Kidney epithelial cell (primary cell): ENCODE results near the gene MMP2. TPM values are rescaled to one million over a fixed set of nuclear protein-coding genes. Genes with fewer than 3 reads are reported as not detected.

Experiments
- DNase-seq: peaks from one replicate; pipeline ENCODE4 v3.0.0-alpha.2; 2010; ENCODE audit warnings: low read depth
- H3K27me3 ChIP-seq: 2 replicates; pipeline ENCODE4 v1.6.0; 2011; ENCODE audit warnings: low read length; ENCODE audit not compliant: control insufficient read depth, insufficient read depth
- H3K36me3 ChIP-seq: 2 replicates; pipeline ENCODE4 v1.5.1; 2011; ENCODE audit warnings: low read length; ENCODE audit not compliant: control insufficient read depth, insufficient read depth
- H3K4me3 ChIP-seq: 2 replicates; pipeline ENCODE4 v1.5.1; 2011; ENCODE audit warnings: low read depth, mild to moderate bottlenecking, control low read depth, low read length
- CTCF ChIP-seq: IDR thresholded peaks from 2 replicates; pipeline ENCODE4 v1.5.1; 2011; ENCODE audit warnings: mild to moderate bottlenecking, moderate library complexity, low read length, control low read depth, inconsistent platforms; ENCODE audit not compliant: insufficient read depth, poor library complexity, severe bottlenecking
- total RNA-seq: library from RNA; depleted of rRNA; stranded (reverse); fragments of >200 nt; gene quantifications from 2 replicates; pipeline ENCODE4 v1.2.3, GENCODE V29; 2015

Gene MMP2
- total RNA-seq, 1 donor from 2014 or later = 188 TPM

- Histone ChIP-seq H3K27me3 (no peaks in the 10 kb centered on the region), H3K4me3 (no peak overlapping the region), H3K36me3 (no peaks in the 10 kb centered on the region)
- DNase-seq = peak; percentile 23
- no peak for TF ChIP-seq CTCF
Observed at GRCh38 chr16:55542459-55543082, 63.6 kb downstream of the MMP2 start.

GRCh38 chr16:55543472-55543871 lies 64.5 kb downstream of the MMP2 start:
- DNase-seq = no peak
- Histone ChIP-seq H3K36me3 (no peaks in the 10 kb centered on the region), H3K27me3 (no peaks in the 10 kb centered on the region), H3K4me3 (no peak overlapping the region)
- TF ChIP-seq CTCF = peak; percentile 8

- Histone ChIP-seq H3K27me3 (no peaks in the 10 kb centered on the region), H3K4me3 (no peak overlapping the region), H3K36me3 (no peaks in the 10 kb centered on the region)
- TF ChIP-seq CTCF = no peak
- DNase-seq = peak; percentile 47
Observed at GRCh38 chr16:55552621-55553020, 73.6 kb downstream of the MMP2 start.

GRCh38 chr16:55555436-55555835 lies 76.4 kb downstream of the MMP2 start:
- no peaks in the 10 kb centered on the region for H3K27me3 ChIP-seq

More at GRCh38 chr16:55555436-55555835, 76.4 kb downstream of the MMP2 start:
- no peak overlapping the region for H3K4me3 ChIP-seq
- no peak for DNase-seq
- no peak for TF ChIP-seq CTCF
- no peaks in the 10 kb centered on the region for H3K36me3 ChIP-seq

Other genes with a start within 250 kb of the MMP2 start
- gene IRX6, start 155.0 kb upstream of the MMP2 start, total RNA-seq = 0.41 and 1.3 TPM in 2 replicates
- gene LPCAT2, start 29.9 kb downstream of the MMP2 start, total RNA-seq = 3.1 and 4.2 TPM in 2 replicates
- not detected in 2 replicates for gene CAPNS2, start 87.5 kb downstream of the MMP2 start, total RNA-seq
- not detected in 2 replicates for gene SLC6A2, start 176.8 kb downstream of the MMP2 start, total RNA-seq